ENCODE data around the gene MYO1D.

GRCh38 chr17:32875230-32875917, 1.6 kb downstream of the MYO1D start:
- no peak for TF ChIP-seq CTCF (conservative IDR thresholded peaks at IDR 0.05)
- TF ChIP-seq EZH2 (IDR thresholded peaks at IDR 0.05; ENCODE audit: low read depth): no peak
